Skeletal muscle satellite cell (primary cell): ENCODE results near the gene PCDHGC3.
A peak's percentile ranks its signal among the peaks of the same experiment; 100 is the strongest.

ENCODE experiments used
- H3K27me3 ChIP-seq: 2 replicates; pipeline ENCODE4 v1.7.0; 2013; ENCODE audit warnings: low read length; ENCODE audit not compliant: control insufficient read depth, insufficient read depth
- H3K36me3 ChIP-seq: 2 replicates; pipeline ENCODE4 v1.7.0; 2013; ENCODE audit warnings: mild to moderate bottlenecking, control low read depth, low read length; ENCODE audit not compliant: insufficient read depth
- H3K4me1 ChIP-seq: 2 replicates; pipeline ENCODE4 v1.7.0; 2013; ENCODE audit warnings: low read length; ENCODE audit not compliant: control insufficient read depth, insufficient read depth
- H3K4me2 ChIP-seq: 2 replicates; pipeline ENCODE4 v1.7.0; 2013; ENCODE audit warnings: mild to moderate bottlenecking, low read length
- H3K4me3 ChIP-seq: 2 replicates; pipeline ENCODE4 v1.7.0; 2013; ENCODE audit warnings: low read length
- H3K9ac ChIP-seq: 2 replicates; pipeline ENCODE4 v1.7.0; 2013; ENCODE audit warnings: mild to moderate bottlenecking, low read depth, low read length, moderate library complexity
- H3K9me3 ChIP-seq: replicated peaks from 2 replicates; pipeline ENCODE4 v1.7.0; 2013; ENCODE audit warnings: mild to moderate bottlenecking, control low read depth, low read length

The PCDHGC3 gene

DNA sequence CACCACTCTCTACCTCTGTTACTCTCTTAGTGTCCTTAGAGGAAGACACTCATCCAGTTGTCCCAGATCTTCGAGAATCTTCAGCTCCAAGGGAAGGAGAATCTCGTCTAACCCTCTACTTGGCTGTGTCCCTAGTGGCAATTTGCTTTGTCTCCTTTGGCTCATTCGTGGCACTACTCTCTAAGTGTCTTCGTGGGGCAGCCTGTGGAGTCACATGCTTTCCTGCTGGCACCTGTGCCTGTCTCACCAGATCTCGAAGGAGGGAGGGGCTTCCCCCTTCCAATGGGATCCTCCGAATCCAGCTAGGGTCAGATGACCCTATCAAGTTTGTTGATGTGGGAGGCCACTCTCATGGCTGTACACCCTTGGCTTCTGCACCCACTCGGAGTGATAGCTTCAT, 11.4 kb downstream of the PCDHGC3 start:
- Histone ChIP-seq H3K9me3 (no peaks in the 10 kb centered on the region), H3K4me1 (peaks cover 43% of the 10 kb centered on the region), H3K36me3 (peaks cover 39% of the 10 kb centered on the region), H3K4me2 (no peak overlapping the region), H3K9ac (no peak overlapping the region), H3K4me3 (no peak overlapping the region), H3K27me3 (no peaks in the 10 kb centered on the region)

DNA sequence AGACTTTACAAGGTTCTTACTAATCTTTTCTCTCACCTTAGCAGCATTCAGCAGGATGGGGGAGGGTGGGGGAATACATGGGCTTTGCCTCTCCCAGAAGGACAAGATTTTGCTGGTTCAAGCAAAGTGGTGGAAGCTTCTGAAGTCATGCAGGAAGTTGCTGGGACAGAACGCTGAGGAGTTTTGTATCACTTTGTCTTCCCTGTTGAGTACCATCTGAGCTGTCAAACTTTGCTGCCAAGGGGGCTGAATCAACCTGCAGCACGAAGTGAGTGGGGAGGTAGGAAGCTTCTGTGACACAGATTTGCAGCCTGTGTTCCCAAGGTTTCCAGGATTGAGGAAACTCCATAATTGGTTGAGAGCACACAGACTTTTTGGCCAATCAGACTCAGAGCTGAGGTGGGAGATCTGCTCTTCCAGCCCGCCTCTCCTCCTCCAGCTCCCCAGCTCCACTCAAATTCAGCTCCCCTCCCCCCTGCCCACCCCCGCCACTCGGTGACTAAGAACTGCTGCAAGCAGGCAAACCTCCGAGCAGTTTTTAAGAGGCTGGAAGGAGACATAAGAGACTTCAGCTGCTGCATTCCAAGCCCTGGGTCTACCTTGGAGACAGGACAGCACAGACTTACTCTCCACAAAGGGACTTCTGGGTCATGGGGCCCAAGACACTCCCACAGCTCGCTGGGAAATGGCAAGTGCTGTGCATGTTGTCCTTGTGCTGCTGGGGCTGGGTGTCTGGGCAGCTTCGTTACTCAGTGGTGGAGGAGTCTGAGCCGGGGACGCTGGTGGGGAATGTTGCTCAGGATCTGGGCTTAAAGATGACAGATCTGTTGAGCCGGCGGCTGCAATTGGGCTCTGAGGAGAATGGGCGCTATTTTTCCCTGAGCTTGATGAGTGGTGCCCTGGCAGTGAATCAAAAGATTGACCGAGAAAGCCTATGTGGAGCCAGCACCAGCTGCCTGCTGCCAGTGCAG, 13.1 kb downstream of the PCDHGC3 start, which contains the start of gene PCDHGC5:
TSS of gene PCDHGC5 (plus strand) at position 491 of the 971 bp plus-strand sequence. CDS start at position 651, 160 bp downstream.
- Histone ChIP-seq H3K36me3 (peaks cover 40% of the 10 kb centered on the region), H3K9ac (peak within 1 kb of the TSS; percentile 38), H3K9me3 (no peaks in the 10 kb centered on the region), H3K4me1 (peaks cover 46% of the 10 kb centered on the region), H3K27me3 (no peaks in the 10 kb centered on the region), H3K4me2 (peak within 1 kb of the TSS; percentile 83), H3K4me3 (peak within 1 kb of the TSS; percentile 60)

DNA sequence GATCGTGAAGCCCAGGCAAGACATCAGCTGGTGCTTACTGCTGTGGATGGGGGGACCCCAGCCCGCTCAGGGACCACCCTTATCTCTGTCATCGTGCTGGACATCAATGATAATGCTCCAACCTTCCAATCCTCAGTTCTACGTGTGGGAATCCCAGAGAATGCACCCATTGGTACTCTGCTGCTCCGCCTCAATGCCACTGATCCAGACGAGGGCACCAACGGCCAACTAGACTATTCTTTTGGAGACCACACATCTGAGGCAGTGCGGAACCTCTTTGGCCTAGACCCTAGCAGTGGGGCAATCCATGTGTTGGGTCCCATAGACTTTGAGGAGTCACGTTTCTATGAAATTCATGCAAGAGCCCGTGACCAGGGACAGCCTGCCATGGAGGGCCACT, 14.1 kb downstream of the PCDHGC3 start:
- Histone ChIP-seq H3K27me3 (no peaks in the 10 kb centered on the region), H3K36me3 (peaks cover 40% of the 10 kb centered on the region), H3K9me3 (no peaks in the 10 kb centered on the region), H3K4me1 (peaks cover 49% of the 10 kb centered on the region), H3K9ac (peak overlapping the region; percentile 38), H3K4me3 (peak overlapping the region; percentile 60), H3K4me2 (peak overlapping the region; percentile 83)

DNA sequence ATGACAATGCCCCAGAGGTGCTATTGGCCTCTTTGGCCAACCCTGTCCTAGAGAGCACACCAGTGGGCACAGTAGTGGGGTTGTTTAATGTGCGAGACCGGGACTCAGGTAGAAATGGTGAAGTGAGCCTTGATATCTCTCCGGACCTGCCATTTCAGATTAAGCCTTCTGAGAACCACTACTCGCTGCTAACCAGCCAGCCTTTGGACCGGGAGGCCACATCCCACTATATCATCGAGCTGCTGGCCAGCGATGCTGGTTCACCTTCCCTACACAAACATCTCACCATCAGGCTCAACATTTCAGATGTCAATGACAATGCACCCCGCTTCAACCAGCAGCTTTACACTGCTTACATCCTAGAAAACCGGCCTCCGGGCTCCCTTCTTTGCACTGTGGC, 14.5 kb downstream of the PCDHGC3 start:
- Histone ChIP-seq H3K36me3 (peaks cover 40% of the 10 kb centered on the region), H3K9ac (no peak overlapping the region), H3K9me3 (no peaks in the 10 kb centered on the region), H3K4me1 (peaks cover 51% of the 10 kb centered on the region), H3K27me3 (no peaks in the 10 kb centered on the region), H3K4me2 (no peak overlapping the region), H3K4me3 (no peak overlapping the region)

DNA sequence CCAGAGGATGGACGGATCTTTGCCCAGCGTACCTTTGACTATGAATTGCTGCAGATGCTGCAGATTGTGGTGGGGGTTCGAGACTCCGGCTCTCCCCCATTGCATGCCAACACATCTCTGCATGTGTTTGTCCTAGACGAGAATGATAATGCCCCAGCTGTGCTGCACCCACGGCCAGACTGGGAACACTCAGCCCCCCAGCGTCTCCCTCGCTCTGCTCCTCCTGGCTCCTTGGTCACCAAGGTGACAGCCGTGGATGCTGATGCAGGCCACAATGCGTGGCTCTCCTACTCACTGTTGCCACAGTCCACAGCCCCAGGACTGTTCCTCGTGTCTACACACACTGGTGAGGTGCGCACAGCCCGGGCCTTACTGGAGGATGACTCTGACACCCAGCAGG, 15.0 kb downstream of the PCDHGC3 start:
- Histone ChIP-seq H3K27me3 (no peaks in the 10 kb centered on the region), H3K9me3 (no peaks in the 10 kb centered on the region), H3K4me1 (peaks cover 54% of the 10 kb centered on the region), H3K4me2 (no peak overlapping the region), H3K9ac (no peak overlapping the region), H3K36me3 (peaks cover 35% of the 10 kb centered on the region), H3K4me3 (no peak overlapping the region)

DNA sequence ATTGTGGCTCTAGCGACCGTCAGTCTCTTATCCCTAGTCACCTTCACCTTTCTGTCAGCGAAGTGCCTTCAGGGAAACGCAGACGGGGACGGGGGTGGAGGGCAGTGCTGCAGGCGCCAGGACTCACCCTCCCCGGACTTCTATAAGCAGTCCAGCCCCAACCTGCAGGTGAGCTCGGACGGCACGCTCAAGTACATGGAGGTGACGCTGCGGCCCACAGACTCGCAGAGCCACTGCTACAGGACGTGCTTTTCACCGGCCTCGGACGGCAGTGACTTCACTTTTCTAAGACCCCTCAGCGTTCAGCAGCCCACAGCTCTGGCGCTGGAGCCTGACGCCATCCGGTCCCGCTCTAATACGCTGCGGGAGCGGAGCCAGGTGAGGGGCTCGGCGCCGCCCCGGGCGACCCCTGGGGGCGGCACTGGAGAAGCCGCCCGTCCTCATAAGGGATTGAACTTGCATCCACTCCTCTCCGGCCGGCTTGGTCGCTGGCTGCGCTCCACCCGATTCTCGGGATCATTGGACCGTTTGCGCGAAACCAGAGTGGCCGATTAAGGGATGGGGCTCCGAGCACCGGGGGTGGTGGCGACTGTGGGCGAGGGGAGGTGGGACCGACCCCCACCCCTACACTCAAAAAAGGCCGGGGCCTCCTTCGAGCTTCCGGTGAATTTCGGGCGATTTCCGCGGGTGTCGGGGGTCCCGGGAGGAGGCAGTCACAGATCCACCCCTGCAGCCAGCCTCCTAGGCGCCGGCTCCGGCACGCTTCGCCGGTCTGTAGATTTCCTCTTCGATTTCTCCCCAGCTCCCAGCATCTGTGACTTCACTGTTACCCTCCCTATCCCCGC, 15.8 kb downstream of the PCDHGC3 start:
- H3K9me3 ChIP-seq: no peaks in the 10 kb centered on the region
- H3K36me3 ChIP-seq: peaks cover 33% of the 10 kb centered on the region
- peaks cover 62% of the 10 kb centered on the region for H3K4me1 ChIP-seq
- H3K4me2 ChIP-seq: no peak overlapping the region
- H3K27me3 ChIP-seq: no peaks in the 10 kb centered on the region
- no peak overlapping the region for H3K4me3 ChIP-seq
- no peak overlapping the region for H3K9ac ChIP-seq

DNA sequence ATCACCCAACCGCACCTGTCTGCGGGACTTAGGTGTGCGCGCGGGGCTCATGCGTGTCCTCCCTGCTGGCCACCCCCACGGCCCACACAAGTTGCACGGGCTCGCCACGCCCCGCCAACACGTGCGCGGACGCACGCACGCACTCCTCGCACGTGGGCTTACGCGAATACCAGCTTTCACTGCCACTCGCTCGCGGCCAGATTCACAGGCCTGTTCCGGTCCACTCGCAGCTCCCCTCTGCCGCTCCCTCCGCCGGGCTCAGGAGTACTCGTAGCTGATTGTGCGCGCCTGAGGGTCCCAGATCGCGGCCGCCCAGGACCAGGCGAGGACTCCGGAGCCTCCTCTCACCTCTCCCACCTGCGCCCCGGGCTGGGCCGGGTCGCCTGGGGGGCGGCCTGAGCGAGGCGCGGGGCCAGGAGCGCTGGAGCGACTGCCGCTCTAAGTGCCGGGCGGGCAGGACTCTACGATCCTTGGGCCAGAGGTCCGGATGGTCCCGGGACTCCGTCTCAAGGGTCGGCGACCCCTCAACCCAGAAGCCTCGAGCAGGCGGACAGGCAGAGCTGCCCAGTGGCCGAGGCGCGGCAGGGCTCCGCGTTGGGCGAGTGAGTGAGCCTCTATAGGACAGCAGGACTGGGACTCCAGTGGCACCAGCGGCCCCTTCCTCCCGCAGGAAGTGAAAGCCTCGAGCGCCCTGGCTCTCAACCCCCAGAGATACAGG, 16.6 kb downstream of the PCDHGC3 start:
- Histone ChIP-seq H3K4me1 (peaks cover 63% of the 10 kb centered on the region), H3K4me2 (no peak overlapping the region), H3K4me3 (no peak overlapping the region), H3K36me3 (peaks cover 29% of the 10 kb centered on the region), H3K9ac (no peak overlapping the region), H3K27me3 (no peaks in the 10 kb centered on the region), H3K9me3 (no peaks in the 10 kb centered on the region)

DNA sequence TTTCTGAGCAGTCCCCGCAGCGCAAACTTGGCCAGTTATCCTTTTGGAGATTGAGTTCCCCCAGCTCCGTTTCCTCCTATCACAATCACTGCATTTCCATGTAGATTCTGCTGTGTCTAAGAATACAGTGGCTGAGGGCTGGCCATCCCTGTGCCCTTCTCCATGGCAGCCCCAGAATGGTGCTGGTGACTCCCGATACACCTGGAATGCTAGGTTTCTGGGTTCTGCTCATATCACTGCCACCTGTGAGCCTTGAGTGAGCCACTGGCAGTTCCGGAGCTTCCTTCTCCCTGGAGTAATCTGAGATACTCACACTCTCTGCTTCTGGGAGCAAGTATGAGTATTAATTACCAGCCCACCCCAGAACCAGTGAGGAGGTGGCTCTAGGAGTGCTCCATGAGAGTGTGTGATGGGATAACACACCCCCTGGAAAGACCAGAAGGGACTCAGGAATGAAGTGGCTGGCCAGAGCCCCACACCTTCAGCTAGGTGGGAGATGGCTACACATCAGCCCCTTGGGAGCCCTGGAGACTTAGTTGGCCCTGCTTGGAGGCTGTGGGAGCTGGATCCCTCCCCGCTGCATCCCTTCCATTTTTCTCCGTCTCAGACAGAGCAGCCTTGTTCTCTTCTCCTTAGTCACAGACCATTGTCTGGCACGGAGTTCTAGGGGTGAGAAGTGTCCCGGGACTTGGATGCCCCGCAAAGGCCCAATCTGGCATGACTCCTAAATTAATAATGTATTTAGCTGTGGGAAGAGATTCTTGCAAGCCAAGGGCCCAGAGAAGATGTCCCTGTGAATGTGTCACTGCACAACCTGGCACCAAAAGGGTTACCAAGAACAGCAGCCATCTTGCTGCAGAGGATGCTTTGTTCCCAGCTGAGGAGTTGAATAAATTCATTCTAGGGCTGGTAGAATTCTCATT, 18.0 kb downstream of the PCDHGC3 start:
- no peaks in the 10 kb centered on the region for H3K9me3 ChIP-seq
- H3K4me2 ChIP-seq: peak overlapping the region; percentile 10
- H3K27me3 ChIP-seq: no peaks in the 10 kb centered on the region
- peaks cover 37% of the 10 kb centered on the region for H3K36me3 ChIP-seq
- peak overlapping the region; percentile 59 for H3K9ac ChIP-seq
- no peak overlapping the region for H3K4me3 ChIP-seq
- peaks cover 49% of the 10 kb centered on the region for H3K4me1 ChIP-seq

DNA sequence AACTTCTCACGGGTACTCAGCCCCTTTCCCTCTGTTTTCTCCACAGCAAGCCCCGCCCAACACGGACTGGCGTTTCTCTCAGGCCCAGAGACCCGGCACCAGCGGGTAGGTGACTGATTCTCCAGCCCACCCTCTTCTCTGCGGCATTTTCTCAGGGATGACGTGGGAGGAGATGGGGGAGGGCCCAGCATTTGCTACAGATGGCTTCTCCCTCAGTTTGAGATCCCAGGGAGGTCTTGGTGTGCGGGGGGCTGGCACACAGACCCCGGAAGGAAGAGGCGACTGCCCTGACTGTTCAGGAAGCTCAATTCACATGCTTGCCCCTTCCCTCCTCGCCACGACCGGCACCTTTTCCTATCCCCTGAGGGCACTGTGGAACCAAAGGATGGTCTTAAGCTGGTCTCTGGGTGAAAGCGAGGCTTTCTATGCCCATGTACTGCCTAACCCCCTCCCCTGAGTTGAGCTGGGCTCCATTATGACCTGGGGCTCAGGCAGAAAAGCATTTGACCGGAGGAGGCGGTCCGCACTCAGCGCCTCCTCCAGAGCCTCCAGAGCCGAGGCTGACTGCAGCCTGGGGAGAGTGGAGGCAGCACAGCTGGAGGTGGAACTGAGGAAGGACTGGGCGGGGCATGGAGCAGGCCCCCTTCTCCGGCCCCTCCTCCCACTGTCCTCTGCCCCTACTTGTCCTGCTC, 19.1 kb downstream of the PCDHGC3 start:
- no peaks in the 10 kb centered on the region for H3K27me3 ChIP-seq
- H3K4me2 ChIP-seq: peak overlapping the region; percentile 19
- H3K9me3 ChIP-seq: no peaks in the 10 kb centered on the region
- peaks cover 32% of the 10 kb centered on the region for H3K36me3 ChIP-seq
- H3K4me1 ChIP-seq: peaks cover 37% of the 10 kb centered on the region
- H3K9ac ChIP-seq: peak overlapping the region; percentile 59
- no peak overlapping the region for H3K4me3 ChIP-seq

DNA sequence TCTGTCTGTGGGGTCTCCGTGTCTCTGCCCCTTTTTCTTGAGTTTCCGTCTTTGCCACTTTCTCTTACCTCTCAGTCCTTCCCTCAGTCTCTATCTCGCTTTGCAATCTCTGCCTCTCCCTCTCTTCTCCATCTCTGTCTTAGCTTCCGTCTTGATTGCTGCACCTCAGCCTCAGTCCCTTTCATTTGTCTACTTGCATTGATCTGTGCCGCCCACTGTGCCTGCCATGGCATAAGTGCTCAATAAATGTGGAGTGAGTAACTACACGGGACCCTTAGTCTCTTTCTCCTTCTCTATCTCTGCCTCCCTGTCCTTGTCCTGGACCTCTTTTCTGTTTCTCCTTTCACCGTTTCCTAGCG, 19.7 kb downstream of the PCDHGC3 start:
- H3K9ac ChIP-seq: peak overlapping the region; percentile 59
- H3K4me2 ChIP-seq: peak overlapping the region; percentile 19
- H3K4me3 ChIP-seq: no peak overlapping the region
- peaks cover 35% of the 10 kb centered on the region for H3K4me1 ChIP-seq
- peaks cover 28% of the 10 kb centered on the region for H3K36me3 ChIP-seq
- no peaks in the 10 kb centered on the region for H3K9me3 ChIP-seq
- no peaks in the 10 kb centered on the region for H3K27me3 ChIP-seq
